HepG2 (cell line): Measurements from ENCODE around the gene TLK1. TPM values are rescaled to one million over a fixed set of nuclear protein-coding genes. Genes with fewer than 3 reads are reported as not detected.

Source experiments
- ARID4A ChIP-seq: sonication (generic); formaldehyde crosslinking; IDR thresholded peaks from 2 replicates; pipeline ENCODE4 v1.5.0; 2020; ENCODE audit warnings: mild to moderate bottlenecking, missing genetic modification reagents, borderline replicate concordance
- CEBPZ ChIP-seq: IDR thresholded peaks from 2 replicates; pipeline ENCODE4 v1.6.1; 2012; ENCODE audit warnings: low read length, improper control_type of control experiment
- DPF2 ChIP-seq: sonication (generic); formaldehyde crosslinking; IDR thresholded peaks from 2 replicates; pipeline ENCODE4 v1.4.0; 2020; ENCODE audit warnings: mild to moderate bottlenecking, low read depth, missing genetic modification reagents, borderline replicate concordance
- DRAP1 ChIP-seq: IDR thresholded peaks from 2 replicates; pipeline ENCODE4 v1.6.1; 2016; ENCODE audit warnings: missing genetic modification reagents, missing compliant biosample characterization
- HNF1A ChIP-seq, 2 experiments: sonication (generic) in 1 of 2; formaldehyde crosslinking in 1 of 2; IDR thresholded peaks; 2 replicates each; pipeline versions ENCODE4 v1.4.0 to v1.6.1; 2016 to 2020; ENCODE audit warnings: borderline replicate concordance in 1 of 2, low read depth in 1 of 2, mild to moderate bottlenecking in 1 of 2, missing genetic modification reagents in 1 of 2
- IRF2 ChIP-seq: IDR thresholded peaks from 2 replicates; pipeline ENCODE4 v1.6.1; 2018; ENCODE audit warnings: missing genetic modification reagents, missing compliant biosample characterization
- KDM5A ChIP-seq: fragments of 200-600 bp; sonication (generic); IDR thresholded peaks from 2 replicates; pipeline ENCODE4 v1.7.0; 2018; ENCODE audit warnings: antibody characterized with exemption, mild to moderate bottlenecking, low read length, borderline replicate concordance
- MED8 ChIP-seq: sonication (generic); formaldehyde crosslinking; IDR thresholded peaks from 2 replicates; pipeline ENCODE4 v1.8.1; 2023; ENCODE audit warnings: mild to moderate bottlenecking, missing genetic modification reagents; ENCODE audit not compliant: insufficient replicate concordance
- TCF7 ChIP-seq: sonication (generic); IDR thresholded peaks from 2 replicates; pipeline ENCODE4 v1.6.1; 2016; ENCODE audit warnings: antibody characterized with exemption, low read depth
- TFDP2 ChIP-seq: sonication (generic); formaldehyde crosslinking; IDR thresholded peaks from 2 replicates; pipeline ENCODE4 v1.4.0; 2020; ENCODE audit warnings: missing genetic modification reagents
- ZGPAT ChIP-seq: IDR thresholded peaks from 2 replicates; pipeline ENCODE4 v1.6.1; 2016; ENCODE audit warnings: mild to moderate bottlenecking
- ZIK1 ChIP-seq: sonication (generic); formaldehyde crosslinking; IDR thresholded peaks from 2 replicates; pipeline ENCODE4 v1.5.0; 2020; ENCODE audit warnings: mild to moderate bottlenecking, low read depth, missing genetic modification reagents, borderline replicate concordance
- ZNF589 ChIP-seq: sonication (generic); formaldehyde crosslinking; conservative IDR thresholded peaks from 2 replicates; pipeline ENCODE4 v1.8.0; 2022; ENCODE audit warnings: mild to moderate bottlenecking, moderate library complexity, missing genetic modification reagents
- polyA plus RNA-seq, 8 experiments: library from polyadenylated mRNA; depleted of rRNA in 3 of 8; stranded (reverse) in 7 of 8; unstranded in 1 of 8; fragments of >200 nt; fragmentation: Illumina TruSeq in 4 of 8; extraction: Trizol in 4 of 8; gene quantifications; 2 replicates each; pipeline versions ENCODE4 v1.2.1 to v1.2.3, GENCODE V29; 2011 to 2016; ENCODE audit warnings: low read depth in 4 of 8, missing spikeins in 1 of 8, mixed read lengths in 1 of 8; ENCODE audit not compliant: insufficient read depth in 1 of 8
- total RNA-seq, 5 experiments: library from RNA; depleted of rRNA; stranded (reverse); fragments of >200 nt; fragmentation: Illumina TruSeq; extraction: Trizol; gene quantifications; 2 replicates each; pipeline ENCODE4 v1.2.3, GENCODE V29; 2016; ENCODE audit warnings: low read depth in 1 of 5

TLK1 gene
- total and polyA plus RNA-seq, 2 of the 13 experiments (the other 11 are each of a cell fraction or from before 2014, with no cell fraction given) = 16.8 to 28.7 TPM

GRCh38 chr2:171089489-171089888, 71.2 kb downstream of the TLK1 start (continued):
- TF ChIP-seq ARID4A (CRISPR knock-in tag) (no peak; the same call in 1 of the 2 replicates), ZNF589 (CRISPR knock-in tag) (no peak), ZGPAT (CRISPR knock-in tag) (no peak), TCF7 (peak; percentile 23), MED8 (CRISPR knock-in tag) (no peak), HNF1A (IDR thresholded peaks at IDR 0.05; ENCODE audit: low read depth) (peak; percentile 49; the same call in 1 of the 2 replicates), HNF1A (CRISPR knock-in tag; IDR thresholded peaks at IDR 0.05; ENCODE audit: borderline replicate concordance) (peak; percentile 21; the same call in 1 of the 2 replicates), CEBPZ (no peak), DRAP1 (CRISPR knock-in tag) (no peak; the same call in 1 of the 2 replicates), KDM5A (no peak), IRF2 (CRISPR knock-in tag) (peak; percentile 28; the same call in 1 of the 2 replicates), ZIK1 (CRISPR knock-in tag) (no peak), TFDP2 (CRISPR knock-in tag) (no peak), DPF2 (CRISPR knock-in tag) (0 out of 2 replicates have a peak, but pooled peaks have one; percentile 52)
